ENCODE measurements around the gene ANKRD40.

DNA sequence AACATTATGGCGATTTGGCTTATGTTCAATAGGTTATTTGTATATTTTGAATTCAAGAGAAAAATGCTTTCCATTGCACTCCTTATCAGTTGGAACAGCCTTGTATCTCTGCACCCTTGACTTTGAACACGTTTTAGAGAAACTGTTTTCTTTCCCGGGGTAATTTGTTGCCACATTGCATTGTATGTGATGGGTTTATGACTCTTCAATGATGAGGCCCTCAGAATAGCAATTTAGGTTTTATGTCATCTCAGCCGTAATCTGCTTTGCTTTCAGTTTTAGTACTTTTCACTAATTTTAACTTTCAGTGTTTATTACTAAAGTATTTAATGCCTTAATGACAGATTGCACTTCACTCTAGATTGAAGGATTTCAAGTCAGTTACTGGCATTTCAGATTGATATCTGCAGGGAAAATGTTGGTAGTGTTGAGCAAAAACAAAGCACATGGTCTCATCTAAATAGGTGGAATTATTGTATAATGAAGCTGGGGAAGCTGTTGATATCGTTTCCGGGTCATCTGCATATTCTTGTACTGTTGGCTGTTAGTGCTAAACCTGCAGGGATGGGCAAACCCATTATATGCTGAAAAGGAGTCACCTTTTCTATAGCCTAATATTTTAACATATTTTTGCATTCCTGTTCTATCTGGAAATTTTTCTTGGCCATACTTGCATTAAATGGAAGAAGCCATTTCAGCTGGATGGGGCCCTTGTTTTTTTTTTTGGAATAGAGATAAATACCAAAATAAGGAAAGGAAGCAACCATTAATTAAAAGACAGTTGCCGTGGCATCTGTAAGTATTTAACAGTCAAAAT lies 13.7 kb upstream of the ANKRD40 start:
- TF ChIP-seq, protein P1, sequence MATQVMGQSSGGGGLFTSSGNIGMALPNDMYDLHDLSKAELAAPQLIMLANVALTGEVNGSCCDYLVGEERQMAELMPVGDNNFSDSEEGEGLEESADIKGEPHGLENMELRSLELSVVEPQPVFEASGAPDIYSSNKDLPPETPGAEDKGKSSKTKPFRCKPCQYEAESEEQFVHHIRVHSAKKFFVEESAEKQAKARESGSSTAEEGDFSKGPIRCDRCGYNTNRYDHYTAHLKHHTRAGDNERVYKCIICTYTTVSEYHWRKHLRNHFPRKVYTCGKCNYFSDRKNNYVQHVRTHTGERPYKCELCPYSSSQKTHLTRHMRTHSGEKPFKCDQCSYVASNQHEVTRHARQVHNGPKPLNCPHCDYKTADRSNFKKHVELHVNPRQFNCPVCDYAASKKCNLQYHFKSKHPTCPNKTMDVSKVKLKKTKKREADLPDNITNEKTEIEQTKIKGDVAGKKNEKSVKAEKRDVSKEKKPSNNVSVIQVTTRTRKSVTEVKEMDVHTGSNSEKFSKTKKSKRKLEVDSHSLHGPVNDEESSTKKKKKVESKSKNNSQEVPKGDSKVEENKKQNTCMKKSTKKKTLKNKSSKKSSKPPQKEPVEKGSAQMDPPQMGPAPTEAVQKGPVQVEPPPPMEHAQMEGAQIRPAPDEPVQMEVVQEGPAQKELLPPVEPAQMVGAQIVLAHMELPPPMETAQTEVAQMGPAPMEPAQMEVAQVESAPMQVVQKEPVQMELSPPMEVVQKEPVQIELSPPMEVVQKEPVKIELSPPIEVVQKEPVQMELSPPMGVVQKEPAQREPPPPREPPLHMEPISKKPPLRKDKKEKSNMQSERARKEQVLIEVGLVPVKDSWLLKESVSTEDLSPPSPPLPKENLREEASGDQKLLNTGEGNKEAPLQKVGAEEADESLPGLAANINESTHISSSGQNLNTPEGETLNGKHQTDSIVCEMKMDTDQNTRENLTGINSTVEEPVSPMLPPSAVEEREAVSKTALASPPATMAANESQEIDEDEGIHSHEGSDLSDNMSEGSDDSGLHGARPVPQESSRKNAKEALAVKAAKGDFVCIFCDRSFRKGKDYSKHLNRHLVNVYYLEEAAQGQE (IDR thresholded peaks at IDR 0.05): no peak
- TF ChIP-seq, protein P2, sequence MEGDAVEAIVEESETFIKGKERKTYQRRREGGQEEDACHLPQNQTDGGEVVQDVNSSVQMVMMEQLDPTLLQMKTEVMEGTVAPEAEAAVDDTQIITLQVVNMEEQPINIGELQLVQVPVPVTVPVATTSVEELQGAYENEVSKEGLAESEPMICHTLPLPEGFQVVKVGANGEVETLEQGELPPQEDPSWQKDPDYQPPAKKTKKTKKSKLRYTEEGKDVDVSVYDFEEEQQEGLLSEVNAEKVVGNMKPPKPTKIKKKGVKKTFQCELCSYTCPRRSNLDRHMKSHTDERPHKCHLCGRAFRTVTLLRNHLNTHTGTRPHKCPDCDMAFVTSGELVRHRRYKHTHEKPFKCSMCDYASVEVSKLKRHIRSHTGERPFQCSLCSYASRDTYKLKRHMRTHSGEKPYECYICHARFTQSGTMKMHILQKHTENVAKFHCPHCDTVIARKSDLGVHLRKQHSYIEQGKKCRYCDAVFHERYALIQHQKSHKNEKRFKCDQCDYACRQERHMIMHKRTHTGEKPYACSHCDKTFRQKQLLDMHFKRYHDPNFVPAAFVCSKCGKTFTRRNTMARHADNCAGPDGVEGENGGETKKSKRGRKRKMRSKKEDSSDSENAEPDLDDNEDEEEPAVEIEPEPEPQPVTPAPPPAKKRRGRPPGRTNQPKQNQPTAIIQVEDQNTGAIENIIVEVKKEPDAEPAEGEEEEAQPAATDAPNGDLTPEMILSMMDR (IDR thresholded peaks at IDR 0.05; ENCODE audit: low read depth, low read length, missing input control): no peak
- TF ChIP-seq FOXA1 (IDR thresholded peaks at IDR 0.05): no peak
- TF ChIP-seq, protein P3, sequence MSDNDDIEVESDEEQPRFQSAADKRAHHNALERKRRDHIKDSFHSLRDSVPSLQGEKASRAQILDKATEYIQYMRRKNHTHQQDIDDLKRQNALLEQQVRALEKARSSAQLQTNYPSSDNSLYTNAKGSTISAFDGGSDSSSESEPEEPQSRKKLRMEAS (IDR thresholded peaks at IDR 0.05): peak; percentile 20
- TF ChIP-seq, protein P4, sequence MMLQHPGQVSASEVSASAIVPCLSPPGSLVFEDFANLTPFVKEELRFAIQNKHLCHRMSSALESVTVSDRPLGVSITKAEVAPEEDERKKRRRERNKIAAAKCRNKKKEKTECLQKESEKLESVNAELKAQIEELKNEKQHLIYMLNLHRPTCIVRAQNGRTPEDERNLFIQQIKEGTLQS (IDR thresholded peaks at IDR 0.05): no peak

All from liver (tissue), 3 donors.